ENCODE data around the gene COL27A1. TPM values are rescaled to one million over a fixed set of nuclear protein-coding genes. Genes with fewer than 3 reads are reported as not detected.

COL27A1 gene
- 10 to 100 TPM; 33.2 to 38.2 (median 35.9) TPM for polyA plus RNA-seq (ENCODE audit: insufficient read length in 4 of 4)

GRCh38 chr9:114155263-114155994 lies at the start of gene COL27A1:
TSS of gene COL27A1 (plus strand) at chr9:114155537. CDS start at chr9:114155951, 414 bp downstream.
- DNase-seq (ENCODE audit: low read depth in 4 of 4, low spot score in 3 of 4), result peak in 3 of 4 donors; percentile 73 to 78 (median 74)

GRCh38 chr9:114107286-114108001 lies 47.9 kb upstream of the COL27A1 start:
- no peak for DNase-seq (ENCODE audit: low read depth in 4 of 4, low spot score in 3 of 4)

- DNase-seq (ENCODE audit: low read depth in 4 of 4, low spot score in 3 of 4), result peak in 2 of 4 donors; percentile 55 to 65
Measured at GRCh38 chr9:114108016-114108833, 47.1 kb upstream of the COL27A1 start.

GRCh38 chr9:114109124-114109523 lies 46.2 kb upstream of the COL27A1 start:
- no peak for DNase-seq (ENCODE audit: low read depth in 4 of 4, low spot score in 3 of 4)

- no peak for DNase-seq (ENCODE audit: low read depth in 4 of 4, low spot score in 3 of 4)
Measured at GRCh38 chr9:114110180-114110579, 45.2 kb upstream of the COL27A1 start.

- no peak for DNase-seq (ENCODE audit: low read depth in 4 of 4, low spot score in 3 of 4)
Measured at GRCh38 chr9:114112325-114112724, 43.0 kb upstream of the COL27A1 start.

- DNase-seq (ENCODE audit: low read depth in 4 of 4, low spot score in 3 of 4), result no peak
Measured at GRCh38 chr9:114112778-114113584, 42.4 kb upstream of the COL27A1 start.

GRCh38 chr9:114114364-114114763 lies 41.0 kb upstream of the COL27A1 start:
- DNase-seq (ENCODE audit: low read depth in 4 of 4, low spot score in 3 of 4), result no peak

- DNase-seq (ENCODE audit: low read depth in 4 of 4, low spot score in 3 of 4), result no peak
Measured at GRCh38 chr9:114115654-114116125, 39.6 kb upstream of the COL27A1 start.

- no peak for DNase-seq (ENCODE audit: low read depth in 4 of 4, low spot score in 3 of 4)
Measured at GRCh38 chr9:114116126-114116747, 39.1 kb upstream of the COL27A1 start.

GRCh38 chr9:114117614-114117995 lies 37.7 kb upstream of the COL27A1 start:
- no peak for DNase-seq (ENCODE audit: low read depth in 4 of 4, low spot score in 3 of 4)

GRCh38 chr9:114117996-114118830 lies 37.1 kb upstream of the COL27A1 start:
- DNase-seq (ENCODE audit: low read depth in 4 of 4, low spot score in 3 of 4), result no peak

- no peak for DNase-seq (ENCODE audit: low read depth in 4 of 4, low spot score in 3 of 4)
Measured at GRCh38 chr9:114119242-114120191, 35.8 kb upstream of the COL27A1 start.

GRCh38 chr9:114120192-114121014 lies 34.9 kb upstream of the COL27A1 start:
- no peak for DNase-seq (ENCODE audit: low read depth in 4 of 4, low spot score in 3 of 4)

GRCh38 chr9:114121227-114122135 lies 33.9 kb upstream of the COL27A1 start:
- no peak for DNase-seq (ENCODE audit: low read depth in 4 of 4, low spot score in 3 of 4)
